ENCODE results near the gene TMEM132D.

- TF ChIP-seq CTCF (IDR thresholded peaks at IDR 0.05; ENCODE audit: low read depth, low read length) (no peak), POLR2A (IDR thresholded peaks at IDR 0.05; ENCODE audit: extremely low read depth, insufficient read length) (no peak), MAX (IDR thresholded peaks at IDR 0.05; ENCODE audit: low read depth, low read length) (no peak), MYC (IDR thresholded peaks at IDR 0.05; ENCODE audit: low read depth, low read length) (no peak)
Measured at GRCh38 chr12:129069886-129070285, 833.9 kb downstream of the TMEM132D start.
